ENCODE results near the gene C22orf39. TPM values are rescaled to one million over a fixed set of nuclear protein-coding genes. Genes with fewer than 3 reads are reported as not detected.

The C22orf39 gene
- total RNA-seq, 1 donor from 2014 or later = 29.2 TPM

DNA sequence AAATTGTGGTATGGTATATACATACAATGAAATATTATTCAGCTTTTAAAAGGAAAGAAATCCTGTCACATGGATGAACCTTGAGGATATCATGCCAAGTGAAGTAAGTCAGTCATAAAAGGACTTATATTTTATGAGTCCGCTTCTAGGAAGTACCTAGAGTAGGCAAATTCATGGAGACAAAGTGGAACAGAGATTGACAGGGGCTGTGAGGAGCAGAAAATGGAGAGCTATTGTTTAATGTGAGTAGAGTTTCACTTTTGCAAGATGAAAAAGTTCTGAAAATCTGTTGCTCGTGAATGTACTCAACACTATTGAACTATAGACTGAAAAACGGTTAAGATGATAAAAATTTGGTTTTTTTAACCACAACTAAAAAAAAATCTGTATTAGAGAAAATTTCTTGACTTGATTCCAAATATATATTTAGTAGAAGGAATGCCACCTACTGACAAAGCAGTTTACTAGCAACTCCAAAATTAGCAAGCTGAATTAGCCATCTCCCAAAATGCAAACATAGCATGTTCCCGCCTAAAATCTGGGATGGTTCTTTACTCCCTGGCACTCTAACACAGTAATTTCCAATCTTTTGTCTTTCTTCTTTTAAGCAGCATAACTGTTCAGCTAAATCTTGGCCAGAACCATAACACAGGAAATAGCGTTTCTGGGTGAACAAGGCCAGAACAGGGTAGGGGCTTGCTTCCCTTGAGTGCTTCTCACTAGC is 30.0 kb upstream of the C22orf39 start:
- Histone ChIP-seq H3K27ac (ENCODE audit: low read depth, low read length) (peak overlapping the region; percentile 100), H3K27me3 (ENCODE audit: control insufficient read depth in 3 of 3, insufficient read depth in 3 of 3, low read length in 3 of 3) (no peaks in the 10 kb centered on the region), H3K4me3 (ENCODE audit: low read length in 3 of 3) (peak overlapping the region; percentile 80 to 96 (median 95)), H3K9ac (ENCODE audit: low read depth in 1 of 3, low read length in 3 of 3) (peak overlapping the region; percentile 89 to 96 (median 94)), H3K4me1 (ENCODE audit: control insufficient read depth in 3 of 3, insufficient read depth in 3 of 3, low read length in 3 of 3) (peaks cover 30 to 46% (median 38%) of the 10 kb centered on the region in 3 donors), H3K36me3 (ENCODE audit: control insufficient read depth in 3 of 3, insufficient read depth in 3 of 3, low read length in 3 of 3) (peaks cover 19 to 26% (median 25%) of the 10 kb centered on the region in 3 donors), H3K9me3 (ENCODE audit: control insufficient read depth in 3 of 3, low read length in 3 of 3) (no peaks in the 10 kb centered on the region)

DNA sequence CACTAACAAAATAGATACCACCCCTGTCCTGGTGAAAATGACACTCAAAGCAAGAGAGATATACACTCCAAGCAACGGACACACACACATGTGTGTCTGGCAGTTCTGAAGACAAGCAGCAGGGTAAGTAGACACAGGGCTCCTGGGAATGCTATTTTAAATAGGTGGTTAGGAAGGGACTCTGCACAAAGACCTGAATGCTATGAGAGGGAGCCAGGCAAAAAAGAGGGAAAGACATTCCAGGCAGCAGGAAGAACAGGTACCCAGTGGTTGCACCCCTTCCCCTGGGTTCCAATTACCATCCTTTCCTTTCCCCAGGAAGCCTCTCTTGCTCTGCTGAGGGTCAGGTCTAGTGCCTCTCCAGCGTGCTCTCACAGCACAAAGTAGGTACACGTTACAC is 28.5 kb upstream of the C22orf39 start:
- H3K4me1 ChIP-seq (ENCODE audit: control insufficient read depth in 3 of 3, insufficient read depth in 3 of 3, low read length in 3 of 3) = peaks cover 30 to 46% (median 38%) of the 10 kb centered on the region in 3 donors
- H3K36me3 ChIP-seq (ENCODE audit: control insufficient read depth in 3 of 3, insufficient read depth in 3 of 3, low read length in 3 of 3) = peaks cover 32 to 40% (median 40%) of the 10 kb centered on the region in 3 donors
- H3K27me3 ChIP-seq (ENCODE audit: control insufficient read depth in 3 of 3, insufficient read depth in 3 of 3, low read length in 3 of 3) = no peaks in the 10 kb centered on the region
- peak overlapping the region in 2 of 3 donors; percentile 7 to 63 for H3K9ac ChIP-seq (ENCODE audit: low read depth in 1 of 3, low read length in 3 of 3)
- H3K4me3 ChIP-seq (ENCODE audit: low read length in 3 of 3) = no peak overlapping the region
- H3K9me3 ChIP-seq (ENCODE audit: control insufficient read depth in 3 of 3, low read length in 3 of 3) = no peaks in the 10 kb centered on the region
- H3K27ac ChIP-seq (ENCODE audit: low read depth, low read length) = no peak overlapping the region

DNA sequence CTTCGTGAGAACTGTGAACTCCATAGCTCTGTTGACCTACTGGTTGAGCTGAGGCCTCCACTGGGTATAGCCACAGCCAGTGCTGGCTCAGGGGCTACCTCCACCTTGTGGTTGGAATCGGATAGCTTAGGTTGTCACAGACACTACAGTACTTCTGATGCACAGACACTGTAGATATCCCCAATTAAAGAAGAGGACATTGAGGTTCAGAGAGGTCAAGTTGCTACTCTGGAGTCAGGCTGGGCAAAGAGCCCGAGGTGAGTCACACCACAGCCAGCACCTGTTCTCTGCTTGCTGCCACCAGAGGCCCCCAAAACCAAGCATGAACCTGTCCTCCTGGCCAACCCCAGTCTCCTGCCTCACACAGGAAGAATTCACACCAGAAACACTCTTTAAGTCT is 26.1 kb upstream of the C22orf39 start:
- H3K4me1 ChIP-seq (ENCODE audit: control insufficient read depth in 3 of 3, insufficient read depth in 3 of 3, low read length in 3 of 3) = peaks cover 24 to 38% (median 31%) of the 10 kb centered on the region in 3 donors
- H3K4me3 ChIP-seq (ENCODE audit: low read length in 3 of 3) = no peak overlapping the region

DNA sequence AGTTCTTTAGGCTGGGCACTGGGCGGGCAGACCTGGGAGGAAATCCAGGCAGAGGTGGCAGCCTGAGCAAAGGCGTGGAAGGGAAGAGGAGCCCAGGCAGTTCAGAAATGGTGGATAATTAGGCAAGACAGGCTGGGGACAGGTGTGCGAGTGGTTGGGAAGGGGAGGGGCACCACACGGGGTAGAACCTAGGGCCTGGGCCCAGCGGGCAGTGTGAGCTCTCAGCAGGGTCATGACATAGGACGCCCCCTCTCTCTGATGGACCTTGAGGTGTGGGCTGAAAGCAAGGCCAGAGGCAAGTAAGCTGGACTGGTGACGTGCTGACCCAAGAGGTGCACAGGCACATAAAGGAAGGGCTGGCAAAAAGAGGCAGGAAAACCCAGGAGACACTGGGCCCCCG is 24.7 kb upstream of the C22orf39 start:
- H3K4me3 ChIP-seq (ENCODE audit: low read length in 3 of 3) = no peak overlapping the region
- no peaks in the 10 kb centered on the region for H3K9me3 ChIP-seq (ENCODE audit: control insufficient read depth in 3 of 3, low read length in 3 of 3)
- no peak overlapping the region for H3K9ac ChIP-seq (ENCODE audit: low read depth in 1 of 3, low read length in 3 of 3)
- no peak overlapping the region for H3K27ac ChIP-seq (ENCODE audit: low read depth, low read length)
- no peaks in the 10 kb centered on the region for H3K27me3 ChIP-seq (ENCODE audit: control insufficient read depth in 3 of 3, insufficient read depth in 3 of 3, low read length in 3 of 3)
- H3K4me1 ChIP-seq (ENCODE audit: control insufficient read depth in 3 of 3, insufficient read depth in 3 of 3, low read length in 3 of 3) = peaks cover 11 to 29% (median 26%) of the 10 kb centered on the region in 3 donors
- H3K36me3 ChIP-seq (ENCODE audit: control insufficient read depth in 3 of 3, insufficient read depth in 3 of 3, low read length in 3 of 3) = peaks cover 68 to 77% (median 76%) of the 10 kb centered on the region in 3 donors

More for the DNA sequence above, 26.1 kb upstream of the C22orf39 start:
- Histone ChIP-seq H3K27me3 (ENCODE audit: control insufficient read depth in 3 of 3, insufficient read depth in 3 of 3, low read length in 3 of 3) (no peaks in the 10 kb centered on the region), H3K9me3 (ENCODE audit: control insufficient read depth in 3 of 3, low read length in 3 of 3) (no peaks in the 10 kb centered on the region), H3K9ac (ENCODE audit: low read depth in 1 of 3, low read length in 3 of 3) (peak overlapping the region in 1 of 3 donors; percentile 51), H3K27ac (ENCODE audit: low read depth, low read length) (peak overlapping the region; percentile 36), H3K36me3 (ENCODE audit: control insufficient read depth in 3 of 3, insufficient read depth in 3 of 3, low read length in 3 of 3) (peaks cover 54 to 63% (median 63%) of the 10 kb centered on the region in 3 donors)

DNA sequence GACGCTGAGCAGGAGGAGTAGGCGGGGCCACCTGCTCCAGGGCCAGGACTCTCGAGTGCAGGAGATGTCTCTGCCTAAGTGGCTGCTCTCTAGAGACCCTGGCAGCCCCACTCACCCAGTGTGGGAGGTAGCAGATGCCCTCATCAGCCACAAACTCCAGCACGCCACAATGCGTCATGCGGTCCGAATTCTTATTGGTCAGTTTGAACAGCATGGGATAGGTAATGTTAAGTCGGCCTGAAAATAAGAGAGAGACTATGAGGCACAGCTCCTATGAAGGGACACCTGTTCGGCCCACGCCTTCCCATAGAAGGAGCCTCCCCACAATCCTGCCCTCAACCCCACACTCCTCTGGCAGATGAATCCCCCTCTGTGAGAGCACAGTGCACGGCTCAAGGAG is 24.1 kb upstream of the C22orf39 start:
- Histone ChIP-seq H3K27me3 (ENCODE audit: control insufficient read depth in 3 of 3, insufficient read depth in 3 of 3, low read length in 3 of 3) (no peaks in the 10 kb centered on the region), H3K36me3 (ENCODE audit: control insufficient read depth in 3 of 3, insufficient read depth in 3 of 3, low read length in 3 of 3) (peaks cover 74 to 83% (median 83%) of the 10 kb centered on the region in 3 donors), H3K9me3 (ENCODE audit: control insufficient read depth in 3 of 3, low read length in 3 of 3) (no peaks in the 10 kb centered on the region)

DNA sequence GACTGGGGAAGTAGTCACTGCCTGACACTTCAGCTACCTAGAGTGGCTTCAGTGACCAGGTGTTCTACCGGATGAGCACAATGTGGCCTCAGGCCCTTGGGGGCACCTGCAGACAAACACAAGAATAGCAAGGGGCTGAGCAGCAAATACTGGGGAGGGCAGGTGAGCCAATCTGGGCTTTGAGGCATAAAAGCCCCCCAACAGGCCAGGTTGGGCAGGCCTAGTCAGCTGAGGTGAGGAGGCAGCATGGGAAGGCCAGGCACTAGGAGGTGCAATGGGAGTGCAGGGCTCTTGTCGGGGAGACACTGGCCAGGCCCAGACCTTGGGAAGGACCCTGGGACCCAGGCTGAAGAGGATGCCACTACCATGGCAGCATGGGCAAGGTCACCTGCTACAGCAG is 22.5 kb upstream of the C22orf39 start:
- Histone ChIP-seq H3K9me3 (ENCODE audit: control insufficient read depth in 3 of 3, low read length in 3 of 3) (no peaks in the 10 kb centered on the region), H3K9ac (ENCODE audit: low read depth in 1 of 3, low read length in 3 of 3) (no peak overlapping the region), H3K36me3 (ENCODE audit: control insufficient read depth in 3 of 3, insufficient read depth in 3 of 3, low read length in 3 of 3) (peaks cover 80 to 93% (median 89%) of the 10 kb centered on the region in 3 donors), H3K4me1 (ENCODE audit: control insufficient read depth in 3 of 3, insufficient read depth in 3 of 3, low read length in 3 of 3) (peaks cover 8 to 17% (median 12%) of the 10 kb centered on the region in 3 donors), H3K27me3 (ENCODE audit: control insufficient read depth in 3 of 3, insufficient read depth in 3 of 3, low read length in 3 of 3) (no peaks in the 10 kb centered on the region), H3K4me3 (ENCODE audit: low read length in 3 of 3) (no peak overlapping the region), H3K27ac (ENCODE audit: low read depth, low read length) (no peak overlapping the region)

More for the DNA sequence above, 24.1 kb upstream of the C22orf39 start:
- Histone ChIP-seq H3K4me1 (ENCODE audit: control insufficient read depth in 3 of 3, insufficient read depth in 3 of 3, low read length in 3 of 3) (peaks cover 8 to 27% (median 26%) of the 10 kb centered on the region in 3 donors), H3K27ac (ENCODE audit: low read depth, low read length) (no peak overlapping the region), H3K4me3 (ENCODE audit: low read length in 3 of 3) (no peak overlapping the region), H3K9ac (ENCODE audit: low read depth in 1 of 3, low read length in 3 of 3) (no peak overlapping the region)

DNA sequence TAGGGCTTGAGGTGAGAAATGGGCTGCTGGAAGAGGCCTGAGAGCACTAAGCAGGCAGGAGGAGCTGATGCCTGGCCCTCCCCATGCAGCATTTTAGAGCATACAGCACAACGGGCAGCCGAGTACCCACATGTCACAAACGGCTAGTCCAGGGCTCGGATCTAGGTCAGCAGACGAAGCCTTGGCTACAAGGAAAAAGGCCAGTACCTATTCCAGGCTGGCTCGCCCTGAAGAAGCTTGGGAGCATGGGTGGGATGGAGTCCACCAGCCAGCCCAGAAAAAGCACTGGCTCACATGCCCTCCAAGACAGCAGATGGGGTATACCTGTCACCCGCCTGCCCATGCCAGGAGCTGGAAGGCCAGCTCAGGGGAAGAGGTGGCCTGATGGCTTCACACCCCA is 21.9 kb upstream of the C22orf39 start:
- no peak overlapping the region for H3K4me3 ChIP-seq (ENCODE audit: low read length in 3 of 3)
- no peaks in the 10 kb centered on the region for H3K9me3 ChIP-seq (ENCODE audit: control insufficient read depth in 3 of 3, low read length in 3 of 3)
- peak overlapping the region in 1 of 3 donors; percentile 16 for H3K9ac ChIP-seq (ENCODE audit: low read depth in 1 of 3, low read length in 3 of 3)
- H3K36me3 ChIP-seq (ENCODE audit: control insufficient read depth in 3 of 3, insufficient read depth in 3 of 3, low read length in 3 of 3) = peaks cover 82 to 93% (median 92%) of the 10 kb centered on the region in 3 donors
- no peaks in the 10 kb centered on the region for H3K27me3 ChIP-seq (ENCODE audit: control insufficient read depth in 3 of 3, insufficient read depth in 3 of 3, low read length in 3 of 3)
- H3K27ac ChIP-seq (ENCODE audit: low read depth, low read length) = no peak overlapping the region
- H3K4me1 ChIP-seq (ENCODE audit: control insufficient read depth in 3 of 3, insufficient read depth in 3 of 3, low read length in 3 of 3) = peaks cover 8 to 13% (median 12%) of the 10 kb centered on the region in 3 donors

DNA sequence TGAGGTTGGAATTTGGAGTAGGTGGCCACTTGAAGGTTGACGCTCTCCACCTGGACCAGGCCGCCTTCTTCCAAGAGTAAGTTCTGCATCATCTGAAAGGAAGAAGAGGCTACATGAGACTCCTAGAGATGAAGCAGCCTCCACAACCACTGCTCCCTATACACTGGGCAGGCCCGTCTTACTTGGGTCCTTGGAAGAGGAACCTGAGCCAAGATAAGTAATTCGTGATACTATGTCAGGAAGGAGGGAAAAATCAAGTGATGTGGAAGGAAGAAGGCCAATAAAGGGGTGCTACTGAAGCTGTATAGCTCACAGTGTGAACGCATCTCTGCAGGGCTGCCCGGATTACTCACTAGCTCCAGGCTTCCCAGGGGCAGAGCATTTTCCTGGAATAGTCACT is 20.4 kb upstream of the C22orf39 start:
- H3K4me3 ChIP-seq (ENCODE audit: low read length in 3 of 3) = no peak overlapping the region
- no peaks in the 10 kb centered on the region for H3K27me3 ChIP-seq (ENCODE audit: control insufficient read depth in 3 of 3, insufficient read depth in 3 of 3, low read length in 3 of 3)
- H3K4me1 ChIP-seq (ENCODE audit: control insufficient read depth in 3 of 3, insufficient read depth in 3 of 3, low read length in 3 of 3) = peaks cover 0 to under 1% (median under 1%) of the 10 kb centered on the region in 3 donors
- no peaks in the 10 kb centered on the region for H3K9me3 ChIP-seq (ENCODE audit: control insufficient read depth in 3 of 3, low read length in 3 of 3)
- H3K27ac ChIP-seq (ENCODE audit: low read depth, low read length) = no peak overlapping the region
- peaks cover 81 to 97% (median 94%) of the 10 kb centered on the region in 3 donors for H3K36me3 ChIP-seq (ENCODE audit: control insufficient read depth in 3 of 3, insufficient read depth in 3 of 3, low read length in 3 of 3)
- H3K9ac ChIP-seq (ENCODE audit: low read depth in 1 of 3, low read length in 3 of 3) = no peak overlapping the region

DNA sequence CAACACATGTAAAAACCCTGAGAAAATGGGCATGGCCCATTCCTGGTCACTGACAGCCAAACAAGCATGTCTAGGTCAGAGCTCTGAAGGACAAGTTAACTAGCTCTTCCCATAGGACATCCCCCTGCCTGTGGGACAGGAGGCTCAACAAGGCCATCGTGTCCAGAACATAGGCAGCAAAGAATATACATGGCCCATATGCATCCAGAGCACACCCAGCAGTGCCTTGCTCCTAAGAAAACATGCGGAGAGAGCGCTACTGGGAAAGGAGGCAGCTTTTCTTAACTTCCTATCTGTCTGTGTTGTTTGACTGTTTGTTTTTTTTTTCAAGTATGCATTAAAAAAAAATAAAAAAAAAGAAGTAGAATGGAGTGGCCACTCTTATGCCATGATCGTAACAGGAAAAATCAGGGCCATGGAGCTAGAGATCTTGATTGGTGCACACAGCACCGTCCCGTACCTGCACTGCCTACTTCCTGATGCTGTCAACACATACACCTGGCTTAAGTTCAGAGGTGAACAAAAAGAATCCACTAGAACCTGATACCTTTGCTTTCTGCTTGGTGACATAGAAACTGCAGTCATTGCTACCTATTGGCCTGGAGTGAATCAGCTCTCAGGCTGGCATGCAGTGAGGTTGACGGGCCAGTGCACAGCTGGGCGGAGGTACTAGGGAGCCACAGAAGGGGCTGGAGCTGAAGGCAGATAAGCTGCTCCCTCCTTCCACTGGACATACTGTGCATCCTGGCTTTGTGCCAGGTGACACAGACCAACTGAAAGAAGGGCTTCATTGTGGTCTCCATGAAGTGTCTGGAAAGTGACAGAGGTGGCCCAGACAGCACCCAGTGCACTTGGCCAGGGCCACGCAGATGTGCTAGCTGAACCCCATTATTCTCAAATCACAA is 19.6 kb upstream of the C22orf39 start:
- Histone ChIP-seq H3K27me3 (ENCODE audit: control insufficient read depth in 3 of 3, insufficient read depth in 3 of 3, low read length in 3 of 3) (no peaks in the 10 kb centered on the region), H3K4me3 (ENCODE audit: low read length in 3 of 3) (no peak overlapping the region), H3K27ac (ENCODE audit: low read depth, low read length) (no peak overlapping the region), H3K4me1 (ENCODE audit: control insufficient read depth in 3 of 3, insufficient read depth in 3 of 3, low read length in 3 of 3) (no peaks in the 10 kb centered on the region), H3K9me3 (ENCODE audit: control insufficient read depth in 3 of 3, low read length in 3 of 3) (no peaks in the 10 kb centered on the region), H3K36me3 (ENCODE audit: control insufficient read depth in 3 of 3, insufficient read depth in 3 of 3, low read length in 3 of 3) (peaks cover 74 to 96% (median 90%) of the 10 kb centered on the region in 3 donors), H3K9ac (ENCODE audit: low read depth in 1 of 3, low read length in 3 of 3) (peak overlapping the region in 1 of 3 donors; percentile 33)
